ENCODE measurements around the gene RC3H1. TPM values are rescaled to one million over a fixed set of nuclear protein-coding genes. Genes with fewer than 3 reads are reported as not detected.

Gene RC3H1
- total and polyA plus RNA-seq, 10 of the 15 experiments (the other 5 are each of a cell fraction or from before 2014, with no cell fraction given): 1.4 to 33.9 (median 11.8) TPM

- Histone ChIP-seq H2AFZ (ENCODE audit: control insufficient read depth, low read depth, low read length) (no peak overlapping the region), H3K36me3 (ENCODE audit: control insufficient read depth in 2 of 2, insufficient read depth in 2 of 2, low read length in 1 of 2) (no peaks in the 10 kb centered on the region), H3K9ac (ENCODE audit: control insufficient read depth, insufficient read depth, low read length) (no peak overlapping the region), H3K4me3 (no peak overlapping the region), H3K79me2 (ENCODE audit: control insufficient read depth, insufficient read depth, low read length) (no peaks in the 10 kb centered on the region), H3K27ac (ENCODE audit: control insufficient read depth, insufficient read depth) (no peak overlapping the region), H3K4me2 (ENCODE audit: control insufficient read depth, insufficient read depth) (no peak overlapping the region), H4K20me1 (ENCODE audit: control insufficient read depth, insufficient read depth) (no peaks in the 10 kb centered on the region), H3K9me3 (replicated peaks; ENCODE audit: control insufficient read depth, insufficient read depth, low read length) (no peaks in the 10 kb centered on the region), H3K27me3 (replicated peaks in 1 of 2; ENCODE audit: control insufficient read depth in 2 of 2, insufficient read depth in 2 of 2, low read length in 1 of 2) (peaks cover 0 to 1% of the 10 kb centered on the region in 2 experiments; a peak in 1 of 4 replicates), H3K4me1 (ENCODE audit: control insufficient read depth, insufficient read depth, low read length) (no peaks in the 10 kb centered on the region)
- FAIRE-seq (no peak), ATAC-seq (no peak), DNase-seq (ENCODE audit: low read depth, low spot score) (no peak)
- intact Hi-C loops (cut with micrococcal nuclease; ENCODE audit: unreplicated experiment) (loop anchor here (10.0 kb wide), 1 partner anchor 496 kb away; no protein-coding TSS in a partner anchor), in situ Hi-C loops (cut with MboI) (no loop called here)
- ChIA-PET POLR2A (no interaction called here), SMC1A (ENCODE audit: uncharacterized antibody, unreplicated experiment) (no interaction called here), RAD21 (ENCODE audit: unreplicated experiment) (no interaction called here), CTCF (interaction anchor here (1.1 kb wide), 1 partner anchor 14 kb away, joined by 3 read pairs; no protein-coding TSS in a partner anchor)
- TF ChIP-seq IKZF1 (conservative IDR thresholded peaks at IDR 0.05): no peak
- no peak for TF ChIP-seq LARP7 (IDR thresholded peaks at IDR 0.05)
- no peak for TF ChIP-seq TCF12 (IDR thresholded peaks at IDR 0.05; ENCODE audit: low read depth, low read length)
- TF ChIP-seq RCOR1 (conservative IDR thresholded peaks at IDR 0.05; ENCODE audit: low read depth, low read length): no peak
- TF ChIP-seq IRF3 (IDR thresholded peaks at IDR 0.05): no peak
- TF ChIP-seq SREBF2 (IDR thresholded peaks at IDR 0.05; ENCODE audit: low read length): peak; percentile 72
- TF ChIP-seq PRDM15 (CRISPR knock-in tag; IDR thresholded peaks at IDR 0.05): no peak
- no peak for TF ChIP-seq GABPA (IDR thresholded peaks at IDR 0.05; ENCODE audit: low read depth)
- TF ChIP-seq MYC (IDR thresholded peaks at IDR 0.05; ENCODE audit: insufficient read depth, insufficient read length, insufficient replicate concordance, low read length, severe bottlenecking): no peak
- TF ChIP-seq KLF5 (IDR thresholded peaks at IDR 0.05; ENCODE audit: partially characterized antibody): no peak
- TF ChIP-seq ZNF24 (IDR thresholded peaks at IDR 0.05): peak; percentile 42; the same call in 1 of the 2 replicates
- TF ChIP-seq NKRF (conservative IDR thresholded peaks at IDR 0.05): no peak
- no peak for TF ChIP-seq NFIC (IDR thresholded peaks at IDR 0.05; ENCODE audit: low read depth, low read length)
- TF ChIP-seq CTCF (IDR thresholded peaks at IDR 0.05 in 2 of 3, conservative IDR thresholded peaks at IDR 0.05 in 1 of 3; ENCODE audit: control insufficient read depth in 2 of 3, extremely low read depth in 1 of 3, insufficient read depth in 1 of 3, low read depth in 3 of 3, low read length in 3 of 3): no peak
- no TSS peak for BruUV-seq (replicated peaks)
- WGBS (ENCODE audit: insufficient coverage, insufficient replicate concordance, low lambda C conversion rate, missing lambda C conversion rate): 66% methylated on average over 5 of the region's 5 CpGs
Measured at GRCh38 chr1:173920861-173921260, 101.3 kb downstream of the RC3H1 start.
